Hindlimb muscle (tissue), 1 donor: ENCODE results near the gene EYS. TPM values are rescaled to one million over a fixed set of nuclear protein-coding genes. Genes with fewer than 3 reads are reported as not detected.
"Not testable (repeated sequence)": the region's sequence is repeated elsewhere in the genome, so short reads cannot be mapped to it uniquely, and the experiment has no call there.

ENCODE experiments used
- DNase-seq: peaks from one replicate; pipeline ENCODE4 v3.0.0-alpha.2; 2013
- polyA plus RNA-seq: library from polyadenylated mRNA; unstranded; fragments of 120-200 nt; gene quantifications from one replicate; pipeline ENCODE4 v1.2.1, GENCODE V29; 2013; ENCODE audit not compliant: insufficient read length

The EYS gene
- polyA plus RNA-seq, 1 donor: 0.59 TPM

DNA sequence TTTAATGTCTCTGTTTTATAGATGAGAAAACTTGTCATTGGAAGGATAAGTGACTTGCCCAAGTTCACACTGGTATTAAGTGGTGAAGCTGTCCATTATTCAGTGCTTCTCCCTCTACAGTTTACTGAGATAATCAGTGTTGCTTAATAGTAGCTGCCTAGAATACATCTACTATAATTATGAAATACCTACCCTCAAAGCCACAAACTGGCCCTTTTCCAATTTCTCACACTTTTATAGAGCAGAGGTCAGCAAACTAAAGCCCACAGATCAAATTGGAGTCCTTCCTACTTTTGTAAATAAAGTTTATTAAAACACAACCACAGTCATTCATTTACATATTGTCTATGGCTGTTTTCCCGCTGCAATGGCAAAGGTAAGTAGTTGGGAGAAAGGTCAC lies 73.5 kb downstream of the EYS start:
- no peak for DNase-seq

DNA sequence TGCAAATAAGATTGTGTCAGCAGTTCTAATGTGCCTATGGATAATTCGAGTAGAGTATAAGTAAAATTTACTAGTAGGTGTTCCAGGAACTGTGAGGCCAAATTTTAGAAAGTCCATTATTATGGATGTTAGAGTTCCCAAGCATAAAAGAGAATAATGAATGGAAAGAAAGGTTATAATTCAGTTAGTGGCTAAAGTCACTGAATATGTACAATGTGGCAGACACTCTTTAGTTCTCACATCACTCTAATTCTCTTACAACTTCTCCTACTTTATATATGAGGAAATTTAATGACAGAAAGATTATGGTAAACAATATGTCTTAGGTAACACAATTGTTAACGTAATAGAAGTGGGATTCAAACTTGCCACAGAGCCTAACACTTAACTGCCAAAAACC lies 75.3 kb downstream of the EYS start:
- DNase-seq: no peak

DNA sequence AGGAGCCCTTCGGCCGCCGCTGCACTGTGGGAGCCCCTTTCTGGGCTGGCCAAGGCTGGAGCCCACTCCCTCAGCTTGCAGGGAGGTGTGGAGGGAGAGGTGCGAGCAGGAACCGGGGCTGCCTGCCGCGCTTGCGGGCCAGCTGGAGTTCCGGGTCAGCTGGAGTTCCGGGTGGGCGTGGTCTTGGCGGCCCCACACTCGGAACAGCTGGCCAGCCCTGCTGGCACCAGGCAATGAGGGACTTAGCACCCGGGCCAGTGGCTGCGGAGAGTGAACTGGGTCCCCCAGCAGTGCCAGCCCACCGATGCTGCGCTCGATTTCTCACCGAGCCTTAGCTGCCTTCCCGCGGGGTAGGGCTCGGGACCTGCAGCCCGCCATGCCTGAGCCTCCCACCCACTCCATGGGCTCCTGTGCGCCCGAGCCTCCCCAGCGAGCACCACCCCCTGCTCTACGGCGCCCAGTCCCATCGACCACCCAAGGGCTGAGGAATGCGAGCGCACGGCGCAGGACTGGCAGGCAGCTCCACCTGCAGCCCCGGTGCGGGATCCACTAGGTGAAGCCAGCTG lies 79.5 kb downstream of the EYS start:
- DNase-seq: not testable (repeated sequence)

DNA sequence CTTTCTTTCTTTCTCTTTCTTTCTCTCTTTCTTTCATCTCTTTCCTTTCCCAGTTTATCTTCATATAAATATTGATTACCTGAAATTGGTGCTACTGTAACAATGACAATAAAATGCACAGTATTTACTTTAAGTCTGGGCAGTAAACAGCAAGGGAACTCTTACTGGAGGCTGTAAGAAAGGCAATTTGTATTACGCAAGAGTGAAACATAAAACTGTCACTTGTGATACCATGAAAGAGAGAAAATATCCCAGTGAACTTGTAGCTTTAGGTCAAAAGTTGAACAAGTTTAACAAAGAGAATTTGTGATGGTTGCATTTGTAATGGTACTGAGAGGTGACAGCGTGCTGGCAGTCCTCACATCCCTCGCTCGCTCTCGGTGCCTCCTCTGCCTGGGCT lies 80.0 kb downstream of the EYS start:
- DNase-seq: no peak

DNA sequence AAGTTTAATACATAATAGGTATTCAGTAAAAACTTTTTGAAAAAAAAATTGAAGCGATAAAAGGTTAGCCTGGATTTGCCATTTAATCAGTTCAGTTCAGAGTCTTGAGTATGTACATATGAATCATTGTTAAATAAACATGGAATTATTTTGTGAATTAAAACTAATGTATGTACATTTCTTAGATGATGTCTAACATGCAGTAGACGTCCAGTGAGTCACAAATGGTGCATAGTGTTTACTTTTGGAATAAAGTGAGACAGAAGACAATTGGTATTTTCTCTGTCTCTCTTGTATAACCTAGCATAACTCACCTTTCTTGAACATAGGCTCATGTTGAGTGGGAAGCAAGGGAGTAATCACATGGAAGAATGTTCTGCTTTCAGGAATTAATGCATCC lies 83.5 kb downstream of the EYS start:
- DNase-seq: no peak

DNA sequence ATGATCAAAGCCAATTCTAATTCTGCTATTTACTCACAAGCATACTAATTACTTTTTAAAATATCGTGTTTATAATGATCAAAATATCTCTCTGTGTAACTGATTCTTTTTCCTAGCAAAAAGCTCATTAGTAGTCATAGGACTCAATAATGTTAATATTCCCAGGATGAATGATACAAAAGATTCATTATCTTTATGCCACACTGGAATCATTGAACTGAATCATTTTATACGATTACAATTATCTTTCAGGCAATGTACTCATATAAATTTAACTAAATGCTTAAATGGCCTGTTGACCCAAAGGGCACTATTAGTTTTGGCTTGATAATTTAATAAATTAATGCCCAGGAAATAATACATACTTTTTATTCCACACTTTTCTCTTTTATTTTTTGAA lies 96.3 kb downstream of the EYS start:
- DNase-seq: no peak

DNA sequence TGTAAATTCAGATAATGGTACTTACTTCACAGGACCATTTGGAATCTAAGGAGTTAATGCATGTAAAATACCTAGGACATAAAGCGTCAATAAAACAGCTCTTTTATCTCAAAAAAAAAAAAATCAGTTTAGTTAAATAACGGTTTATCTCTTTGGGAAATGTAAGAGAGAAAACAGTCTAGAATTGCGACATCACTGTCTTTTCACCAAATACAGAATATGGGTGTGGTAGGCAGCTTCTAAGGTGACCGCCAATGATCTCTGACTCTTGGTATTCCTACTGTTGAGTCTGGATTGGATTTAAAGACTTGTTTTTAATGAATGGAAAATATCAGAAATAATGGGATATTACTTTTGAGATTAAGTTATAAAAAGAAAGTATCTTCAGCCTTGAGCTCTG lies 111.5 kb downstream of the EYS start:
- no peak for DNase-seq

DNA sequence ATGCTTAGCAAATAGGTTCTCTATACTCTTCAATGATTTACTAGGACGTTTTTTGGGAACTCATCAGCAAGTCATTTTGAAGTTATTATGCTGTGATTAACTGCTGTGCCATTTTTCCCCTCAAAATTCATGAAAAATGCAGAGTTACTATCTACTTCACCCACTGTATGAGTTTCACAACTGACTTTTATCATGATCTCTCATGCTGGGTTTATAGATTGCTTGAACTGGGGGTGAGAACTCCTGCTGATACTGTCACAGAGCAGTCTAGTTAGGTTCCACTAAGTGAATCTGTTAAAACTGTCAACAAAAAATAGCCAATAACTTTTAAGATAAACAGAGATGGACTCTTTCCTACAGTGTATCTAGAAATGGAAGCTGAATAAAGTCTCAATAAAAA lies 136.7 kb downstream of the EYS start:
- DNase-seq: no peak

DNA sequence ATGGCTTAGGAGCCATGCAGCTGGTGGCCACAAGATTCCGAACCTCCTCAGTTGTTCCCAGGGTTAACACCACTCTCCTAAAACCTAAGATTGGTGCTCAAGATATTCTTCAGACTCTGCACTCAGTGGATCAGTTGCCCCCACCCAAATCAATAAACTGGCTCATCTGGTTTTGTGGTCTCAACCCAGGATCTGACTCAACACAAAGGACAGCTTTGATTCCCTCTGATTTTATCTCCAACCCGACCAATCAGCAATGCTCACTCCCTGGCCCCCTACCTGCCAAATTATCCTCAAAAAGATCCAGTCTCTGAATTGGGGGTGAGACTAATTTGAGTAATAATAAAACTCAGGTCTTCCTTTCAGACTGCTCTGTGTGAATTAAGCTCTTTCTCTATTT lies 137.5 kb downstream of the EYS start:
- no peak for DNase-seq

DNA sequence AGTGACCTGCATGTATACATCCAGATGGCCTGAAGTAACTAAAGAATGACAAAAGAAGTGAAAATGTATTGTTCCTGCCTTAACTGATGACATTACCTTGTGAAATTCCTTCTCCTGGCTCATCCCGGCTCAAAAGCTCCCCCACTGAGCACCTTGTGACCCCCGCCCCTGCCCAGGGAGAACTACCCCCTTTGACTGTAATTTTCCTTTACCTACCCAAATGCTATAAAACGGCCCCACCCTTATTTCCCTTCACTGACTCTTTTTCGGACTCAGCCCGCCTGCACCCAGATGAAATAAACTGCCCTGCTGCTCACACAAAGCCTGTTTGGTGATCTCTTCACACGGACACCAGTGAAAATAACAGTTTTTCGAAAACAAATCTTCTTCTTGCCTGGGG lies 138.0 kb downstream of the EYS start:
- DNase-seq: not testable (repeated sequence)

DNA sequence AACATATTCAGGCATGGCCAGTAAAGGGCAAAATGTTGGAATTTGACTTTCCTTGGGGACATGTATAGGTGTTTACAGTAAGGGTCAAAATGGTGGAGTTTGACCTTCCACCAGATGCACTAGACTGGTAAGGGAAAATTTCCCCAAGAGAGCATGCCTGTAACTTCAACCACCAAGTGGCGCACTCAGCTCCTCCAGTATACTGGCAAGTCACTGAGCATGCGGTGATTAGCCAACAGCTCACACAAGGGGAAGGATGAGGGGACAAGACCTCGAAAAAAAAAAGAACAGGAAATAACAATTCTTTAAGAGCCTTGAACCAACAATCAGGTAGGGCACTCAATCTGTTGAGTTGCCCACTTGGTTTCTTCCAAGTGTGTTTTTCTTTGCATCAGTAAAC lies 140.9 kb downstream of the EYS start:
- no peak for DNase-seq

DNA sequence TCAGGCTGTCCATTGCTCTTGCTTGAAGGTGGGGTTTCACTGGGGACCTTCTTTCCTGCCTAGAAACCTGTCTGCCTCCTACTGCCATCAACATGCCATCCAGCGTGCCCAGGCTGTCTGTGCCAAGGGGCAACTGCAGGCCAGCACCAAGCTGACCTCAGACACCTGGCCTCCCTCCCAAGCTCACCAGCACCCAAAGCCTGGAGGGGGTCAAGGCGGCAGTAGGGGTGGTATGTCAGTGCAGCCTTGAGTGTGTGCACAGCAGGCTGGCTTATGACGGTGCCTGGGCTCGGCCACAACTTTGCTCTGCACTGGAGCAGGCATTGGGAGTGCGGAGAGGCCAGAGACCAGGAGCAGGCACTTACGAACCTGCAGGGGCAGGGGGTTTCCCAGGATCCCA lies 149.0 kb downstream of the EYS start:
- DNase-seq: no peak

DNA sequence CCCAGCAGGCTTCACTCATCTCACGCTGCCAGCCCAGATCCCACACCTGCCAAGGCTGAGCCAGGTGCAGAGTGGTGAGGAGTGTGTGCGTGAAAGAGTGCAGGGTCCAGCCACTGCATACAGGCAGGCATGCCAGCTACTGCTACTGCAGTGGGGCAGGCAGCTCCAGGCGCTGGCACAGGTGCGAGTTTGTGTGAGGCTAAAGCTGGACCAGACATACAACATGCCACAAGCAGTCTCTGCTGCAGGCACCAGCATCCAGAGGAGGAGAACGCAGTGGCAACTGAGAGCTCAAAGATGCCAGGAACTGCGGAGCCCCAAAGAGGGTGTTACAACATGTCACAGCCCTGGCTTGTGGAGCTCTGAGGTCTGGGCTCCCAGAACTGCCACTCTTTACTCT lies 149.8 kb downstream of the EYS start:
- no peak for DNase-seq

DNA sequence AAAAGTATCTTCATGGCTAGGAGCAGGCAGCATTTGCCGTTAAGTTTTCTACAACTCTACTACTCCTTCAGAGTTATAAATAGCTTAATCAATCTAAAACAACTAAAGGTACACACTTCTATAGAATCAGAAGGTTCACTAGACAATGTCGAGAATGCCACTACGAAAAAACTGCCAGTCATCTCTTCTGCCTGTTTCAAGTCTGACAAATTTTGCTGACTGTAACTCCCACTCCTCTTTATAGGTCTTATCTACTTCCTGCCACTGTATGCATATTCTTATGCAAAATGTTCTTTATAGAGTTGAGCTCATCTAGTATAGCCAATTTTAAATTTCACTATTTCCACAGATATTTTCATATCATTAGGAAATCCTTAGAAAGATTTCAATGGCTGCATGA lies 160.1 kb downstream of the EYS start:
- DNase-seq: no peak

DNA sequence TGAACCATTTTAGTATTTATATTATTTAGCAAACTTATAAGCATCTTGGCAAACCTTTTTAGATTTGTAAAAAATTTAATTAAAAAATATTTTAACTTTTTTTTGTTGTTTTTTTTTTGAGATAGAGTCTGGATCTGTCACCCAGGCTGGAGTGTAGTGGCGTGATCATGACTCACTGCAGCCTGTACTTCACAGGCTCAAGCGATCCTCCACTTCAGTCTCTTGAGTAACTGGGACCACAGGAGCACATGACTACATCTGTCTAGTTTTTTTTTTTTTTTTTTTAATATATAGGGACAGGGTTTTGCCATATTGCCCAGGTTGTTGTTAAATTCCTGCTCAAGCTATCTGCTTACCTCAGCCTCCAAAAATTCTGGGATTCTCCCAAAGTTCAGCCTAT lies 161.1 kb downstream of the EYS start:
- no peak for DNase-seq

DNA sequence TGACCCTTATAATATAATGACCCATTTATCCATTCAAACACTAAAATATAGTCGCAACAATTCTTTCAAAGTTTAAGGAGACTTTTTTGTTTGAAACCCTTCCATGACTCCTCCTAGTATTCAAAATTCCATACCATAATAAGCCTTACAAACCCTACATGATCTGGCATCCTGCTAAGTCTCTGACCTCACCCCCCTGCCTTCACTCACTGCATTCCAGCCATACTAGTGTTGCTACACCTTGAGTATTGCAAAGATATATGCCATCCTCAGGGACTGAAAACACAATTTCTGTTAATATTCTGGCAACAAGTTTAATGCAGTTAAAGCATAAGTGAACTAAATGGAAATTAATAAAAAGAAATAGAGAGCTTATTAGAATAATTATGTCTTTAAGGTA lies 168.4 kb downstream of the EYS start:
- DNase-seq: no peak

DNA sequence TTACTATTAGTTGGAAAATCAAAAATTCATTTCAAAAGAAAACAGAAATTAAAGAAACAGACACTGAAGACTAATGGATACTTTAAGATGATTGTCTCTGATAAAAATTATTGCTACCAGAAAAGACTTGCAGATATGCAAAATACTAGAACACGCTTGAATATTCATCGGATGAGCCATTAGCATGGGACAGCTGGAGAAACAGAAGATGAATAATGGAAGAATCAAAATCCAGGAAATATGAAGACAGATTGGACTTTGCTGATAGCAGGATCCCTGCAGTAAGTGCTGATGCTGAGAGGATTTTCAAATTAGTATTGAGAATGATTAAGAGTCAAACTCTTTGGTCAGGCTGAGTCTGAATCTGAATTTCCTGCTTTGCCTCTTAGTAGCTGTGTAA lies 169.4 kb downstream of the EYS start:
- DNase-seq: no peak

DNA sequence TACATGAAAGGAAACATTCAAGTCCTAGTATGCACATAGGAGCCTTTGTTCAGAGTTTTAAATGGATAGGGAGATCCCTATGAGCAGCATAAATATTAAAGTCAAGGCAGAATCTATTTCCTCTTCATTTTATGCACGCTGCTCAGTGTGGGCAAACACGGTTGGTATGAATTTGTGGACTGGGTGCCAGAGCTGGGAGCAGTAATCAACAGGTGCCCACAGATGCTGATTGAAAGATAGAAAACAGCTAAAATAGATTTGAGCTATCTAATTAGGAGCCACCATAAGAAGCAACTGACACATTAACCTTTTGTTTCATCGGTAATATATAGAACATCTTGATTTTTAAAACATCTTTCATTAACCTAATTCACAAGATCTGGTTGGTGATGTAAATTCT lies 175.5 kb downstream of the EYS start:
- DNase-seq: no peak

DNA sequence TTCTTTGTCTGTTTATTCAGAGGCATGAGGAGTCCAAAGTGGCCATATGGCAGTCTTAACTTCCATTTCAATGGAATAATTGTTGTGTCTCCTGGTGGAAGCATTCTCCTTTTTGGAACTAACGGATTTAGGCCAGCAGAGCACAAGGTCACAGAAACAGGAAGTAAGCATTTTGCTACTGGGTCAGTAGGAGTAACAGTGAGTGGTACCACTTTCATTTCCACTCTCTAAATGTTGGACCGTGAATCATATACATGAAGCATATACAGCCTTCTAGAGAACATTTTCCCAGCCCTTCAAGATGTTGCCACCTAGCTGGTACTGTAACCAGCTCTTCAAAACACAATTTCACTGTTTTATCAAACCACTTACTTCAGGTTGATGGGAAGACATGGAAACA lies 182.8 kb downstream of the EYS start:
- DNase-seq: no peak

DNA sequence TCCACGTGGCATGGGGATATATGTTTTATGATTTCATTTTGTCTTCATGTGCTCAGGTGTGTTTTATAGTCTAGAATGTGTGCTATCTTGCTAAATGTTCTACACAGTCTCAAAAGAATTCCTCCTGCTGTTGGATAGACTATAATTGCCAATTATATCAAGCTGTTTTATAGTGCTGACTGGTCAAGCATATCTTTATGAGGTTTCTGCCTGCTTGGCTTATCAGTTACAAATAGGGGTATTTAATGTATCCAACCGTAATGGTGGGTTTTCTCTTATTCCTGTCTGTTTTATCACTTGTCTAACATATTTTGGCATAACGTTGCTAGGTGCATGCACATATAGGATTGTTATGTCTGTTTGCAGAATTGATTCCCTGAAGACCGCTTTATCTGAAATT lies 201.3 kb downstream of the EYS start:
- DNase-seq: no peak

DNA sequence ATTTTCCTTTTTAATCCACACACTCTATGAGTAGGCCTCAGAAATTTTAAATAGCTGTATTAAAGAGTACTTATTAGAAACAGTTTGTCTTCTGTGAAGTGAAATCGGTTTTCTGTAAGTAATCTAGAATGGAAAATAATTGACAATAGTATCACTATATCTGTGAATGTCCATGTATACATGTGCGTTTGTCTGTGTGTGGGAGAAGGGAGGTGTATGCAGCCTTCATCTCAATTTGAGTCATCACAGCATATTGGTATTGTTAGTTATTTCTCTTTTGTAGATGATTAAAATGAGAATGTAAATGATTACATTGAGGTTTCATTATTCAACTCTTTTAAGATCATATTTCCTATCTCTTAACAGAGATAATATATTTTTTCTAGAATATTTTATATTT lies 206.0 kb downstream of the EYS start:
- no peak for DNase-seq

DNA sequence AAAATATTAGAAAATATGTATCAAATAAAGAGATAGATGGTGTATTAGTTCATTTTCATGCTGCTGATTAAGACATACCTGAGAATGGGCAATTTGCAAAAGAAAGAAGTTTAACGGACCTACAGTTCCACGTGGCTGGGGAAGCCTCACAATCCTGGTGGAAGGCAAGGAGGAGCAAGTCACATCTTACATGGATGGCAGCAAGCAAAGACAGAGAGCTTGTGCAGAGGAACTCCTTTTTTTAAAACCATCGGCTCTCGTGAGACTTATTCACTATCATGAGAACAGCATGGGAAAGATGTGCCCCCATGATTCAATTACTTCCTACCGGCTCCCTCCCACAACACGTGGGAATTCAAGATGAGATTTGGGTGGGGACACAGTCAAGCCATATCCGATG lies 223.4 kb downstream of the EYS start:
- not testable (repeated sequence) for DNase-seq

DNA sequence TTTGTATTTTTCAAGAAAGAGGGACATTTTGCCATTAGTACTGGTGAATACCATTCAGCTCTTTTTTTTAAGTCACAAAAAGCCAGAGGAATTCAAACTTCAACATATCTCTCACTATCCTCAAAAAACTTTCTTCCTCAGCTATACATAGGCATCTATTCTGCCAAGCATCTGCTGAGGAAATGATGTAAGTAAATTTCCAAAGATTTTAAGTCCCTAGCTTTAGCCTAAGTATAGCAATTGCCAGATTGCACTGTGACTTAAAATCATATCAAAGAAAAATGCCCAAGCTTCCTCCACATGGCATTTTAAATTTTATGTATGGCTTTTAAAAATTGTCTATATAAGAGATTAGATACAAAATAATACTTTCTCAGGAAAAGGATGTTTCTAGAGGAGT lies 237.4 kb downstream of the EYS start:
- DNase-seq: no peak

DNA sequence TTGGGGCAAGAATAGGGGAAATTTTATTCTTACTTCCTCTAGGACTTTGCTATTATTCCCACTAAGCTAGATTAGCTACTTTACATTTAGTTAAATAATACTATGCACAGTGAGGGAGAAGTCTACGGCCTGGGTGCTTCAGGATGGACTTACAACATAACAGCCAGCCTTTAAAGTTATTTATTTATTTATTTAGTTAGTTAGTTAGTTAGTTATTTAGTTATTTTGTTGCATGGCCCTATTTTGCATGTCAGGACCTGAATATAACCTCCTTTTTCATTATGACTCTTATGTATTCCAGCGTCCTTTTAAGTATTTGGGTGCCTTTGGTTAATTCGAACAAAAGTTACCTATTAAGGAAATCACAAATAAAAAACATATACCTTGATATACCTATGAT lies 238.7 kb downstream of the EYS start:
- DNase-seq: no peak

DNA sequence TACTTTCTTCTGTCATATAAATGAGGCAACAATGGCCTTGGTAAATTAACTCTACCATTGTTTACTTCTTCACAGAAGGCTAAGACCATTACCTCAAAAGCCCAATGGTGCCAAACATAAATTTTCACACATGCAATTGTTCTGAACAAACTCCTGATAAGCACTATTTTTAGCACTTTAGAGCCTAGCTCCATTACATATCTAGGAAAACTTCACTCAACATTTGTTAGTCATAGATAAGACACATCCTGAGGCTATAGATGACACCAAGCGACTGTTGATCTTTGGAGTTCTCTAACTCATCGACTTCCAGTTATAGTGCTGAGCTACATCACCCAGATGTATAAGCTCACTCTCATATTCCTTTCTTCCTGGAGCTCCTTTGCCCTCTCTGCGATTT lies 245.9 kb downstream of the EYS start:
- no peak for DNase-seq

DNA sequence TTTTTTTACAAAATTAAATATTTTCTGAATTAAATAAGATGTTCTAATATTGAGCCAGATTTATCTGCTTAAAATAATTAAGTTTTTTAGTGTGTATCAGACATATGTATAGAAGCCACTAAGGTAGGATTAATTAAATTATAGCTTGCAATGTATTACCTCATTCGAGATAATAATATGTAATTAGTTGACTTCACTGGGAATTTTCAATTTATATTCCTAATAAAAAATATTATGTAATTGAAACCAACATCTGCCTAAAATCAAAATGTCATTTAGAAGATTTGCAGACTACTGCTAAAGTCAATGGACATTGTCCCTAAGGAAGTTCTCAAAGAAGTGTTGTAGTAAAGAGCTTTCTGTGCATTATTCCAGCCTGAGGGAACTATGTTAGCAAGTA lies 254.7 kb downstream of the EYS start:
- no peak for DNase-seq
